PC-9 (cell line): ENCODE data around the gene MICALL2.

ENCODE experiments used
- CTCF ChIP-seq: fragments of 200-600 bp; sonication (generic); conservative IDR thresholded peaks from 2 replicates; pipeline ENCODE4 v1.6.1; 2017; ENCODE audit warnings: mixed run types, antibody characterized with exemption, mild to moderate bottlenecking, moderate library complexity
- EZH2 ChIP-seq: fragments of 200-600 bp; sonication (generic); IDR thresholded peaks from 2 replicates; pipeline ENCODE4 v1.8.0; 2017; ENCODE audit warnings: antibody characterized with exemption, low read depth

- TF ChIP-seq CTCF (no peak), EZH2 (no peak)
Measured at GRCh38 chr7:1485156-1485555, 25.9 kb upstream of the MICALL2 start.
